Gastroesophageal sphincter (tissue), 4 donors: ENCODE measurements around the gene ARHGAP28. TPM values are rescaled to one million over a fixed set of nuclear protein-coding genes. Genes with fewer than 3 reads are reported as not detected.

Experiments
- ATAC-seq: fragments of 150-250 bp; one replicate; pipeline ENCODE4 v1.9.1; 2016; ENCODE audit warnings: mild to moderate bottlenecking, moderate library complexity
- H3K27ac ChIP-seq, 4 donors: fragments of 200-600 bp; sonication (generic) in 3 of 4; 1 replicate in 3 of 4; 2 replicates in 1 of 4; pipeline ENCODE4 v1.5.1; 2016 to 2019
- H3K27me3 ChIP-seq: fragments of 200-600 bp; sonication (generic); one replicate; pipeline ENCODE4 v1.5.1; 2019
- H3K36me3 ChIP-seq, 2 donors: fragments of 200-600 bp; sonication (generic); one replicate each; pipeline ENCODE4 v1.5.1; 2019; ENCODE audit warnings: control low read depth in 1 of 2
- H3K4me1 ChIP-seq, 3 donors: fragments of 200-600 bp; sonication (generic); 1 replicate in 2 of 3; 2 replicates in 1 of 3; pipeline ENCODE4 v1.5.1; 2016 to 2019; ENCODE audit warnings: control low read depth in 2 of 3
- H3K4me3 ChIP-seq, 2 donors: fragments of 200-600 bp; sonication (generic); one replicate each; pipeline ENCODE4 v1.5.1; 2019; ENCODE audit warnings: mild to moderate bottlenecking in 1 of 2, moderate library complexity in 1 of 2
- H3K9me3 ChIP-seq, 3 donors: fragments of 200-600 bp; sonication (generic); one replicate each; pipeline ENCODE4 v1.5.1; 2017 to 2019; ENCODE audit warnings: control low read depth in 2 of 3
- CTCF ChIP-seq, 4 experiments: fragments of 200-600 bp in 2 of 4; fragments of 450-650 bp in 2 of 4; sonication (generic) in 1 of 4; IDR thresholded peaks; one replicate each; pipeline ENCODE4 v1.5.1; 2017 to 2019; ENCODE audit warnings: antibody characterized with exemption in 4 of 4, mild to moderate bottlenecking in 2 of 4, moderate library complexity in 2 of 4
- EP300 ChIP-seq: sonication (generic); formaldehyde crosslinking; IDR thresholded peaks from one replicate; pipeline ENCODE4 v1.6.1; 2017; ENCODE audit warnings: antibody characterized with exemption, mild to moderate bottlenecking
- POLR2A ChIP-seq, 2 donors: fragments of 450-650 bp; IDR thresholded peaks; one replicate each; pipeline ENCODE4 v1.6.1; 2017; ENCODE audit warnings: antibody characterized with exemption in 2 of 2, mild to moderate bottlenecking in 2 of 2, moderate library complexity in 1 of 2
- POLR2AphosphoS5 ChIP-seq: sonication (generic); formaldehyde crosslinking; IDR thresholded peaks from one replicate; pipeline ENCODE4 v1.6.1; 2017; ENCODE audit warnings: antibody characterized with exemption
- WGBS, 2 donors: methylation state at CpG; one replicate each; pipeline ENCODE4 v1.1.5; 2018; ENCODE audit warnings: low coverage in 1 of 2; 5-methylcytosine and 5-hydroxymethylcytosine counted together
- total RNA-seq, 4 donors: library from RNA; depleted of rRNA; stranded (reverse); fragments of >200 nt; gene quantifications; one replicate each; pipeline ENCODE4 v1.1.0, GENCODE V29; 2016

The ARHGAP28 gene
- total RNA-seq, 4 donors from 2014 or later, result 0.35 to 1.9 (median 1.1) TPM

- Histone ChIP-seq H3K27ac (no peak overlapping the region), H3K4me3 (no peak overlapping the region), H3K4me1 (no peaks in the 10 kb centered on the region), H3K36me3 (no peaks in the 10 kb centered on the region), H3K9me3 (peaks cover 0 to 4% (median 0%) of the 10 kb centered on the region in 3 donors), H3K27me3 (peaks cover under 1% of the 10 kb centered on the region)
- no peak for ATAC-seq
- 87 to 88% methylated on average over 8 to 10 of the region's 12 CpGs for WGBS, 2 donors
- no peak for TF ChIP-seq POLR2AphosphoS5
- TF ChIP-seq POLR2A (IDR thresholded peaks at IDR 0.05), result no peak
- TF ChIP-seq EP300, result no peak
- TF ChIP-seq CTCF (IDR thresholded peaks at IDR 0.05), result no peak
Observed at GRCh38 chr18:6959110-6959509, 229.6 kb downstream of the ARHGAP28 start.

GRCh38 chr18:6960124-6960523 lies 230.6 kb downstream of the ARHGAP28 start:
- 100% methylated on average over 1 of the region's 1 CpG for WGBS, 2 donors
- TF ChIP-seq EP300, result no peak
- TF ChIP-seq CTCF (IDR thresholded peaks at IDR 0.05), result no peak
- TF ChIP-seq POLR2AphosphoS5, result no peak
- no peak for TF ChIP-seq POLR2A (IDR thresholded peaks at IDR 0.05)

GRCh38 chr18:6960656-6961055 lies 231.1 kb downstream of the ARHGAP28 start:
- no peak overlapping the region for H3K27ac ChIP-seq
- TF ChIP-seq CTCF (IDR thresholded peaks at IDR 0.05) (no peak), POLR2A (IDR thresholded peaks at IDR 0.05) (no peak), EP300 (no peak), POLR2AphosphoS5 (no peak)
- H3K27me3 ChIP-seq, result no peaks in the 10 kb centered on the region
- no peaks in the 10 kb centered on the region for H3K4me1 ChIP-seq
- ATAC-seq, result no peak
- H3K9me3 ChIP-seq, result peaks cover 0 to 4% (median 0%) of the 10 kb centered on the region in 3 donors
- WGBS, 2 donors, result 65 to 80% methylated on average over 1 to 2 of the region's 2 CpGs
- no peak overlapping the region for H3K4me3 ChIP-seq
- no peaks in the 10 kb centered on the region for H3K36me3 ChIP-seq

More at GRCh38 chr18:6960124-6960523, 230.6 kb downstream of the ARHGAP28 start:
- Histone ChIP-seq H3K27ac (no peak overlapping the region), H3K9me3 (peaks cover 0 to 4% (median 0%) of the 10 kb centered on the region in 3 donors), H3K36me3 (no peaks in the 10 kb centered on the region), H3K4me3 (no peak overlapping the region), H3K4me1 (no peaks in the 10 kb centered on the region), H3K27me3 (no peaks in the 10 kb centered on the region)
- ATAC-seq, result no peak

- Histone ChIP-seq H3K4me3 (no peak overlapping the region), H3K9me3 (peaks cover 0 to 4% (median 0%) of the 10 kb centered on the region in 3 donors), H3K4me1 (no peaks in the 10 kb centered on the region), H3K27me3 (no peaks in the 10 kb centered on the region), H3K36me3 (no peaks in the 10 kb centered on the region), H3K27ac (no peak overlapping the region)
- no peak for ATAC-seq
- TF ChIP-seq EP300 (no peak), POLR2AphosphoS5 (no peak), CTCF (IDR thresholded peaks at IDR 0.05) (no peak), POLR2A (IDR thresholded peaks at IDR 0.05) (no peak)
- WGBS, 2 donors, result 81 to 87% methylated on average over 8 of the region's 9 CpGs
Observed at GRCh38 chr18:6961331-6961730, 231.8 kb downstream of the ARHGAP28 start.

GRCh38 chr18:6962571-6963451 lies 233.3 kb downstream of the ARHGAP28 start:
- WGBS, 2 donors, result 73 to 80% methylated on average over 2 to 4 of the region's 9 CpGs
- peaks cover 0 to 2% (median 0%) of the 10 kb centered on the region in 3 donors for H3K4me1 ChIP-seq
- H3K27ac ChIP-seq, result no peak overlapping the region
- peaks cover 0 to 4% (median 0%) of the 10 kb centered on the region in 3 donors for H3K9me3 ChIP-seq
- TF ChIP-seq POLR2AphosphoS5 (no peak), CTCF (IDR thresholded peaks at IDR 0.05) (no peak), POLR2A (IDR thresholded peaks at IDR 0.05) (no peak), EP300 (no peak)
- H3K36me3 ChIP-seq, result no peaks in the 10 kb centered on the region
- ATAC-seq, result no peak
- no peaks in the 10 kb centered on the region for H3K27me3 ChIP-seq
- H3K4me3 ChIP-seq, result no peak overlapping the region
